HG03378 (cell line): ENCODE results near the gene WDR83.
"Not testable (repeated sequence)": the region's sequence is repeated elsewhere in the genome, so short reads cannot be mapped to it uniquely, and the experiment has no call there.

Experiments used
- ATAC-seq: cut with Tn5 transposase; IDR thresholded peaks from one replicate; pipeline ENCODE4 v1.9.1; 2021; ENCODE audit warnings: mild to moderate bottlenecking, moderate library complexity; ENCODE audit not compliant: unreplicated experiment

WDR83 gene

DNA sequence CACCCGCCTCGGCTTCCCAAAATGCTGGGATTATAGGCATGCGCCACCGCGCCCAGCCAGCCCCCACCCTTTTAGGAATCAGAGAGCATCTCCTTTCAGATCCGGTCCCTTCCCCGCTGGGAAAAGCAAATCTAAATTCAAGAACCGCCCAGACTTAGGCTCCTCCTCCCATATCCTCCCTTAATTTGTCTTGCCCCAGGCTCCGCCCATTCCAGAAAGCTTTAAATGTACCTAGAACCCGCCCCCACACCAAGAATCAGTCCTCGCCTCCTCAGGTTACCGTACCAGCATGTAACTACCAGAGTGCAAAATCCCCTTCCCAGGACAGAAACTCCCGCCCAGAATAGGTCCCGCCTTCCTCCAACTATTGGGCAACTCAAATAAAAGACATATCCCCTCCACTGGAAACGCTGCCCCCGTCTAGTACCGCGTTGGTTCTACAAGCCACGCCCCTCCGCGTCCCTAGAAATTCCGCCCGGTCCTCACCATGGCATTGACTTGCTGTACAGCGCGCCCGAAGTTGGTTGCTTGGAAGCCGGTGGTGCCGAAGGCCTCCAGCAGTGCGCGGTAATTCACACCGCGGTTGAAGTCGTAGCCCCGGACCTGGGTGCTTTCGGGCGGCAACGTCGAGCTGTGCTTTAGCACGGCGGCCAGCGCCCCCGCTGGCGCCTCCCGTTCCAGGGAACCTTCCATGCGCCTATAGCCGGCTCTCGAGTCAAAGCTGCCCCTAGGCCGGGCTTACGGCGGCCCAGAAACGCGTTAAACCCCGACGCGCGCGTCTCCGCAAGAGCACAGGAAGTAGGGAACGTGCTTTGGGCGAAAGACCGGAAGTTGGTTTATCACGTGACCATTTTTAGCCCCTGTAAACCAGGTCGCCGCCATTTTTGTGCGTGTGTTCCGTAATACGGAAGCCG, 14.7 kb downstream of the WDR83 start, which contains the start of gene DHPS:
Gene DHPS (minus strand): TSS at position 807 of the 914 bp plus-strand sequence. CDS start 114 bp downstream, at position 693.
- peak; percentile 63 for ATAC-seq

DNA sequence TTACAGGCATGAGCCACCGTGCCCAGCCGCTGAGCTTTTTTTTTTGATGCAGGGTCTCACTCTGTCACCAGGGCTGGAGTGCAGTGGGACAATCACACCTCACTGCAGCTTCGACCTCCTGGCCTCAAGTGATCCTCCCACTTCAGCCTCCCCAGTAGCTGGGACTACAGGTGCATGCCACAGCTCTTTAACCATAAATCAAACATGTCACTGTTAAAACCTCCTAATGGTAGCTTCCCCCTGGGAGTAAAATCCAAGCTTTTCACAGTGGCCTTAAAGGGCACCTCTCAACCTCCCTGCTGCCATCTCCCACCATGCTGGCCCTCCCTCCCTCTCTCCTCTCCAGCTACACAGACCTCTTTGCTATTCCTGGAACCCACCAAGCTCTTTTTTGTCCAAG, 19.2 kb downstream of the WDR83 start:
- no peak for ATAC-seq

DNA sequence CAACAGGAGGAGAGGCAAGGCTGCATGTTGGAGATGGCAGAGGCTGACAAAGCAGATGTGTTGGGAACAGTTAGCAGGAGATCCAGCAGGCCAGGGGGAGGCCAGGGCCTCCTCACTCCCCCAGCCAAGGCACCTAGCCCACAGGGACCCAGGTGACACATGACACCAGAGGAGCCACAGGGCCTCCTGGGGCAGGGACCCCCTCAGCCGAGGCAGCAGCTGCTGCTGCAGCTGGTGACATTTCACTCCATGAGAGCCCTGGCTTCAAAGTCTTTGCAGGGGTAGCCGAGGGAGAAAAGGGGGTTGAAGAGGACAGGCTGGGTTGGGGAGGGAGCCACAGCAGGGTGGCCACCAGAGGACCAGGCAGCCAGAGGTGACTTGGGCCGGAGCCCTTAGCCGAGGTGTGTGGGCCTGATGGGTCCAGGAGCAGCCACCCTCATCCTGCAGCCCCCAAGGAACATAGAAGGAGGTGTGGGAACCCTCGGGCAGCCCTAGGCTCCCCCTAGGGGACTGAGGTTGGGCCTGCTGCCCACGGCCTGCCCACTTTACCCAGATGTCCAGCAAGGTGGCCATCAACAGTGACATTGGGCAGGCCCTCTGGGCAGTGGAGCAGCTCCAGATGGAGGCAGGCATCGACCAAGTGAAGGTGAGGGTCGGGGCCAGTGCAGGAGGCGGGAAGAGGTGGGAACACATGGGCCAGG, 21.0 kb downstream of the WDR83 start, which contains the start of gene GNG14:
Gene GNG14 (plus strand): TSS at position 503 of the 701 bp plus-strand sequence. CDS start 51 bp downstream, at position 554.
- no peak for ATAC-seq

GRCh38 chr19:12689012-12689411, 22.4 kb downstream of the WDR83 start:
- no peak for ATAC-seq

DNA sequence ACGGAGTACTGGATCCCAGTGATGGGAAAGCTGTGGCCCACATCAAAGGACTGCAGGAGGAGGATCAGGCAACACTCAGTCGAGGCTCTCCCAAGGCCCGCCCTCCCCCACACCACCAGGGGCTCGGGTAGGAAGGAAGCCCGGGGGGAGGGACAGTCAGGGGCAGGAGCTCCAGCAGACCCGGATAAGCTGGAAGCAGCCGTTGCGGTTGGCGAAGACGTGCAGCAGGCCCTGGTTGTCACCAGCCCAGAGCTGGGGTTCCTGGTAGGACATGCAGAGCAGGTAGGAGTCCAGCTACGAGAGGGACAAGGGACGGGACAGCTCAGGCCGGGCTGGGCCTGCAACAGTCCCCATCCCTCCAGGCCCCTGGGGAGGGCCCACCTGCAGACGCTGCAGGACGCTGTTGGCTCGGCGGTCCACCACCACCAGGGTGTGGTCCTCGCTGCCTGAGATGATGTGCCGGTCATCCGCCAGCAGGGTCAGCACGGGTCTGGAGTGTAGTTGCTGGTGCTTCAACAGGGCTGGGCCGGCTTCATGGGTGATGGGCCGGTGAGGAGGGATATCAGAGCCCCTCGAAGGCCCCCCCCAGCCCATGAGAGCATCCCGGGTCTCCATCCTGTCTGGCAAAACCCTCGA, 23.1 kb downstream of the WDR83 start:
- no peak for ATAC-seq

GRCh38 chr19:12692960-12693359, 26.4 kb downstream of the WDR83 start:
- ATAC-seq = no peak

DNA sequence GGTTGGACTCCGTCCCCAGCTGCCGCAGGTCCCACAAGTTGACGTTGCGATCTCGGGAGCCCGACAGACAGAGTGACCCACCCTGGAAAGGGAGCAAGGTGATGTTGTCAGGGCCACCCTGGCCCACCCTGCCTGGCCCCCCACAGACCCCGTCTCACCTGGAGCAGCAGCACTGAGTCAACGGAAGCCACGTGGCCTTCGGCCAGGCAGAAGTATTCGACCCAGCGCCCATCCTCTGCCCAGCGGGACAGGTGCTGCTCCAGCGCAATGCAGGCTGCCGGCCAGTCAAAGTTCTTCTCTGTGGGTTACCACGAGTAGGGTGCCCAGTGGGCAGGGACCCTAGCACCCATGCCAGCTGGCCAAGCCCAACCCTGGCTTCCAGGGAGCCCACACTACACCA, 28.0 kb downstream of the WDR83 start:
- ATAC-seq = no peak

- ATAC-seq = no peak
Observed at GRCh38 chr19:12695096-12695495, 28.5 kb downstream of the WDR83 start.

DNA sequence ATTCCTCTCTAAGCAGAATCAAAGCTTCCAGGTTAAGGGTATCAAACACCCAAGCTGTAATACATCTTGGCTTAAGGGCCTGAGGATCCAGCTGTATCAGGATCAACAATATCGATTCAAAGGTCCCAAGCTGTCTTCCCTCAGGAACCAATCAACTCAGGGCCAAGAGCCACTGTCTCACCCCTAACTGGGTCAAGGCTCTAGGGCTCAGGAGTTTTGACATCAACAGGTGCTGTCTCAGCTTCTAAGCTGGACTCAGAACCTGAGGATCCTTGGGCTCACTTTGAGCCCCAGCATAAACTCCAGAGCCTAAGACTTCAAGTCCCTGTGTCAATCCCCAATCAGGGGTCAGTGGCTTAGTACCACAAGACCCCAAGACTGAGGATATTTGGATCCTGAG, 28.9 kb downstream of the WDR83 start:
- ATAC-seq = peak; percentile 8

GRCh38 chr19:12695997-12696365, 29.4 kb downstream of the WDR83 start:
- ATAC-seq = peak; percentile 10

GRCh38 chr19:12696366-12697335, 30.0 kb downstream of the WDR83 start, which contains the start of gene FBXW9:
Gene FBXW9 (minus strand): TSS chr19:12696631. CDS start chr19:12696581, 50 bp downstream.
- peak; percentile 63 for ATAC-seq

GRCh38 chr19:12697425-12697824, 30.8 kb downstream of the WDR83 start:
- not testable (repeated sequence) for ATAC-seq

DNA sequence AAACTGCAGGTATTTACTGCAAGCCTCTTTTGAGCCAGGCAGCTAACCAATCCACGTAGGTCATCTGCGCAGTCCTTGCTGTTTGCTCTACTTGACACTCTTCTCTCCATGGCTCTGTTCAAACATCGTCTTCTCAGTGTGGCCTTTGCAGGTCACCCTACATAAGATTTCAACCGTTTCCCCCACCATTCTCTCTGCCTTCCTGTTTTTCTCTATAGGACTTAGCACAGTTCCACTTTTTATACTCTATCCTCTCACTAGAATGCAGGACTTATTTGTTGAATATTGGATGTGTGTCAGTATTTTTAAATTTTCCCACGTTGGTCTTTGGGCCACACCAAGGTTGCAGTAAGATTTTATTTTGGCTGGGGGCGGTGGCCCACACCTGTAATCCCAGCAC, 31.5 kb downstream of the WDR83 start:
- no peak for ATAC-seq

DNA sequence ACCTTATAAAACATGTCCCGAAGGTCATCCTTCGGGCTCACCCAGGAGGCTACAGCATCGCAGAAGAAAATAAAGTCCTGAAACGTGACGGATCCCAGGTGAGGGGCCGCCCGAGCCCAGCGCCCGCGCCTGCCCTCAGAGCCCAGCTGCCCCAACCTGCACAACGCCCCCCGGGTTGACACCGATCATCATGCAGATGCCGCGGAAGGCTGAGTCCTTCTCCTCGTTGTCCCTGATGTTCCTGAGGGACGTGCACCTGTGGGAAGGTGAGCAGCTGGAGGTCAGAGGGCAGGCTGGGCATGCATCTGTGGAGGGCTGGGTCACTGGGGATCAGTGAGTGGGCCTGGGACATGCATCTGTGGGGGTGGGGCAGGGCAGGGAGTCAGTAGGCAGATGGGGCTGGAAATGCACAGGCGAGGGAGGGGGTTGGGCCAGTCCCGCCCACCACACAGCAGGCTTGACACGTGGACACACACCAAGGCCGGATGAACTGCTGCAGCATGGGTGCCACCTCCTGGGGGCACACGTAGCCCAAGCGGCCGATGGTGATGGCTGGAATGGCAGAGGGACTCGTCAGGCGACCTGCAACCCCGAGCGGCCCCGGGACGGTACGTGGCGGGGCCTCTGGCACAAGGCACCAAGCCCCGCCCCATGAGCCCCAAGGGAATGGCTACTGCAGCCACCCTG, 35.1 kb downstream of the WDR83 start:
- no peak for ATAC-seq

DNA sequence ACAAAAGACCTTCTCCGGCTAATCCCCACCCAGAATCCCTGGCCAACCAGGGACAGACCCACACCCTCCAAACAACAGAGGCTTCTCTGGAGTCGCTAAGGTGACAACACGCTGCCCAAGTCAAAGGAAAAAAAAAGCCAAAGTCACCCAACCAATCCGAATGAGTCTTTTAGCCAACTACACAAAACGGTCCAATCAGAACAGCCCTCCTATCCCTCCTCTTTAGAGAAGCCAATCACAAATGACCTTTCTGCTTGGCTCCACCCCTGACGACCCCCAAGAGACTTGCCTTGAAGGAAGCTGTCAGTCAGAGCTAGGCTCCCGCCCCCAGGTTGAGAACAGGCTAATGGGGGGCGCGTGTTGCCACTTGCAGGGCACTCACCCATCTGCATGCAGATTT, 36.4 kb downstream of the WDR83 start:
- no peak for ATAC-seq

DNA sequence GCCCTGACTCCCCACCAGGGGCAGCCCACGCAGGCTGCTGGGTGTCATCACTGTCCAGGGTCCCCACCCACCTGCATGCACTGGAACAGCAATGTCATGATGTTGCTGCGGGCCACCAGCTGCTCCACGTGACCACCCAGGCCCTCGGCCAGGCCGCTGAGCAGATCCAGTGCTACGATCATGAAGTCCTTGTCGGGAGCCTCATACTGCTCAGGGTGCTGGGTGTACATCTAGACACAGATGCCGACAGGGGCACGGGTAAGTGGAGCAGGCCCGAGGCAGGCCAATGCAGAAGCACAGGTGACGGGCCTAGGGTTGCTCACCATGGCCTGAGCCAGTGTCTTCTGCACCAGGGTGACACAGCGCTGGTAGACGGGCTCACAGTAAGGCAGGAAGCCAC, 38.6 kb downstream of the WDR83 start:
- no peak for ATAC-seq

GRCh38 chr19:12705654-12706331, 39.2 kb downstream of the WDR83 start:
- no peak for ATAC-seq

DNA sequence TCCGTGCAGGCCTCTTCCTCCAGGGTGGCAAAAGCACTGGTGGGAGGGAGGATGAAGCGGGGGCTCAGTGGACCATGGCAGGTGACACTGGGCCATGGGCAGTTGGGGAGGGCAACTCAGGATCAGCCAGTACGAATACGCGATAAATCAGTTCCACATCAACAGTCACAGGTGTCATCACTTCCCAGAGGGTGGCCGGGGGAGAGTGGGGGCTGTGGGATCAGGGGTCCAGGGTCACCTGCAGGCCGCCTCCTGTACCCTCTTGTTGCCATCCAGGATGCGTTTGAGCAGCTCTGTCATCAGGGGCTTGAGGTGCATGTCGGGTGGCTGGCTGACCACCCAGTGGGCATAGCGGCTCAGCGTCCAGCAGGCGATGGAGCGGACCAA, 39.7 kb downstream of the WDR83 start:
- ATAC-seq = no peak

DNA sequence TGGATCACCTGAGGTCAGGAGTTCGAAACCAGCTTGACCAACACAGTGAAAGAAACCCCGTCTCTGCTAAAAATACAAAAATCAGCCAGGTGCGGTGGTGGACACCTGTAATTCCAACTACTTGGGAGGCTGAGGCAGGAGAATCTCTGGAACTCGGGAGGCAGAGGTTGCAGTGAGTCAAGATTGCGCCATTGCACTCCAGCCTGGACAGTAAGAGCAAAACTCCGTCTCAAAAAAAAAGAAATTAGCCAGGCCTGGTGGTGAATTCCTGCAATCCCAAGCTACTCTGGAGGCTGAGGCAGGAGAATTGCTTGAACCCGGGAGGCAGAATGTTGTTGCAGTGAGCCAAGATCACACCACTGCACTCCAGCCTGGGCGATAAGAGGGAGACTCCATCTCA, 42.0 kb downstream of the WDR83 start:
- no peak for ATAC-seq
